ENCODE measurements around the gene ZNF469. TPM values are rescaled to one million over a fixed set of nuclear protein-coding genes. Genes with fewer than 3 reads are reported as not detected.

The ZNF469 gene
- total and polyA plus RNA-seq, 2 of the 13 experiments (the other 11 are each of a cell fraction or from before 2014, with no cell fraction given) = not detected

DNA sequence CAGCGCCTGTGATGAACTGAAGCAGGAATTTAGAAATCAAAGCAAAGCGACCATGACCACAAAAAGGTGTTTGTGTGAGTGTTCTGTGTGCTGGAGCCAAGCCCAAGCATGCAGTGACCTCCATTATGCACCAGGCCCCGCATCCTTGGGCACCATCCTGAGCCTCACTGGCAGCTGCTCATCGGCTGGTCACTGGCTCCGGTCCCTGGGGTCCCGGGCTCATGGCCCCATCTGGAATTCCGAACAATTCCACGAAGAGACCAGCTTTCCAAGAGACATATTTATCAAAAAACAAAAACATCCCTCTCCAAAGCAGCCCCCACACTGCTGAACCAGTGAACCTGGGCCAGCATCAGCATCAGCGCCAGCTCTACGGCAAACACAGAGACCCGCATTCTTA lies 15.2 kb upstream of the ZNF469 start (continued):
- TF ChIP-seq SP2 (CRISPR knock-in tag; IDR thresholded peaks at IDR 0.05) (no peak), TEAD3 (CRISPR knock-in tag; optimal IDR thresholded peaks at IDR 0.05; ENCODE audit: borderline replicate concordance) (no peak), ZNF10 (CRISPR knock-in tag; IDR thresholded peaks at IDR 0.05; ENCODE audit: borderline replicate concordance, low read depth) (no peak)
- TF ChIP-seq, protein P1, sequence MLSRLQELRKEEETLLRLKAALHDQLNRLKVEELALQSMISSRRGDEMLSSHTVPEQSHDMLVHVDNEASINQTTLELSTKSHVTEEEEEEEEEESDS (CRISPR knock-in tag; IDR thresholded peaks at IDR 0.05; ENCODE audit: borderline replicate concordance) = no peak

DNA sequence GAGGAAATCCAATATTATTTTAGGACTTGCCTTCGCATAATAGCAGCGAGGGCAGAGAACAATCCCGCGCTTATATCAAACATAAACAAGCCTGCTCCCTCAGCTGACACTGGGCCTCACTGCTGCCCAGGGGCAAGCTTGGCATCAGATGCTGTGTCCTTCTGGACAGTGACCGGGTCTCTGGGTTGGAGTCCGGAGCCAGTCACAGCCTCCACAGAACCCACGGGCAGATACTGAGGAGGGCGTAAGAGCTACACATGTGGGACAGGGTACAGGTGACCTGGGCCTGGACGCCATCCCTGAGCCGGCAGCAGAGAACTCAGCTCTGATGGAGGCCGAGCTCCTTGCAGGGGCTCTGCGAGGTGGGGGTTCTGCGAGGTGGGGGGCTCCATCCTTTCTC lies 14.7 kb upstream of the ZNF469 start:
- in situ Hi-C loops (cut with HindIII; ENCODE audit: extremely low pct_ligation_motif_present, low pct_unique_long_range_greater_than_20kb) = no loop called here
- Histone ChIP-seq H3K27ac (ENCODE audit: extremely low read length, insufficient read depth, low read length) (no peak overlapping the region), H3K4me3 (replicated peaks in 1 of 3; ENCODE audit: insufficient read depth in 1 of 3, low read depth in 2 of 3, low read length in 3 of 3) (no peak overlapping the region), H4K20me1 (ENCODE audit: insufficient read depth, low read length) (no peaks in the 10 kb centered on the region), H3K9ac (ENCODE audit: insufficient read depth, low read depth, low read length) (no peak overlapping the region), H3K27me3 (ENCODE audit: control insufficient read depth in 1 of 2, insufficient read depth in 2 of 2, low read length in 2 of 2) (peaks cover 2 to 13% of the 10 kb centered on the region in 2 experiments; a peak in 2 of 5 replicates), H3K4me2 (ENCODE audit: low read depth, low read length) (no peak overlapping the region), H3K9me3 (ENCODE audit: low read length) (peaks cover 14% of the 10 kb centered on the region), H3K4me1 (ENCODE audit: insufficient read depth, low read length) (no peaks in the 10 kb centered on the region), H3K36me3 (replicated peaks in 1 of 2; ENCODE audit: control insufficient read depth in 1 of 2, insufficient read depth in 2 of 2, low read length in 2 of 2) (no peaks in the 10 kb centered on the region), H3K79me2 (ENCODE audit: insufficient read depth, low read length) (no peaks in the 10 kb centered on the region), H2AFZ (ENCODE audit: low read length) (no peak overlapping the region)
- ATAC-seq (no peak; the same call in 2 of the 3 replicates), FAIRE-seq (no peak), DNase-seq (ENCODE audit: low spot score) (no peak)
- WGBS (ENCODE audit: low lambda C conversion rate) = 37% methylated on average over 10 of the region's 13 CpGs
- TF ChIP-seq ARNT (IDR thresholded peaks at IDR 0.05) = no peak
- TF ChIP-seq ARID2 (CRISPR knock-in tag; IDR thresholded peaks at IDR 0.05; ENCODE audit: borderline replicate concordance) = no peak
- TF ChIP-seq AGO2 (optimal IDR thresholded peaks at IDR 0.05; ENCODE audit: low read depth, low read length) = no peak
- no peak for TF ChIP-seq ONECUT2 (CRISPR knock-in tag; IDR thresholded peaks at IDR 0.05)
- TF ChIP-seq ZMYM2 (CRISPR knock-in tag; IDR thresholded peaks at IDR 0.05) = no peak
- no peak for TF ChIP-seq ATAD3A (CRISPR knock-in tag; IDR thresholded peaks at IDR 0.05)
- no peak for TF ChIP-seq ZSCAN9 (CRISPR knock-in tag; IDR thresholded peaks at IDR 0.05; ENCODE audit: borderline replicate concordance)
- TF ChIP-seq, protein P2, sequence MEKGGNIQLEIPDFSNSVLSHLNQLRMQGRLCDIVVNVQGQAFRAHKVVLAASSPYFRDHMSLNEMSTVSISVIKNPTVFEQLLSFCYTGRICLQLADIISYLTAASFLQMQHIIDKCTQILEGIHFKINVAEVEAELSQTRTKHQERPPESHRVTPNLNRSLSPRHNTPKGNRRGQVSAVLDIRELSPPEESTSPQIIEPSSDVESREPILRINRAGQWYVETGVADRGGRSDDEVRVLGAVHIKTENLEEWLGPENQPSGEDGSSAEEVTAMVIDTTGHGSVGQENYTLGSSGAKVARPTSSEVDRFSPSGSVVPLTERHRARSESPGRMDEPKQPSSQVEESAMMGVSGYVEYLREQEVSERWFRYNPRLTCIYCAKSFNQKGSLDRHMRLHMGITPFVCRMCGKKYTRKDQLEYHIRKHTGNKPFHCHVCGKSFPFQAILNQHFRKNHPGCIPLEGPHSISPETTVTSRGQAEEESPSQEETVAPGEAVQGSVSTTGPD (CRISPR knock-in tag; IDR thresholded peaks at IDR 0.05) = no peak
- TF ChIP-seq, protein P3, sequence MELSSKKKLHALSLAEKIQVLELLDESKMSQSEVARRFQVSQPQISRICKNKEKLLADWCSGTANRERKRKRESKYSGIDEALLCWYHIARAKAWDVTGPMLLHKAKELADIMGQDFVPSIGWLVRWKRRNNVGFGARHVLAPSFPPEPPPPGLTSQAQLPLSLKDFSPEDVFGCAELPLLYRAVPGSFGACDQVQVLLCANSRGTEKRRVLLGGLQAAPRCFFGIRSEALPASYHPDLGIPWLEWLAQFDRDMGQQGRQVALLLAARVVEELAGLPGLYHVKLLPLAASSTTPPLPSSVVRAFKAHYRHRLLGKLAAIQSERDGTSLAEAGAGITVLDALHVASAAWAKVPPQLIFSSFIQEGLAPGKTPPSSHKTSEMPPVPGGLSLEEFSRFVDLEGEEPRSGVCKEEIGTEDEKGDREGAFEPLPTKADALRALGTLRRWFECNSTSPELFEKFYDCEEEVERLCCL (CRISPR knock-in tag; IDR thresholded peaks at IDR 0.05; ENCODE audit: borderline replicate concordance) = no peak
- no peak for TF ChIP-seq KAT7 (CRISPR knock-in tag; IDR thresholded peaks at IDR 0.05; ENCODE audit: borderline replicate concordance)
- TF ChIP-seq FOXO1 (CRISPR knock-in tag; IDR thresholded peaks at IDR 0.05) = no peak
- no peak for TF ChIP-seq HES4 (CRISPR knock-in tag; IDR thresholded peaks at IDR 0.05; ENCODE audit: borderline replicate concordance)
- TF ChIP-seq MED13 (CRISPR knock-in tag; IDR thresholded peaks at IDR 0.05) = no peak
- intact Hi-C loops (cut with micrococcal nuclease; ENCODE audit: unreplicated experiment) = no loop called here
- POLR2A ChIA-PET = no interaction called here
- CTCF ChIA-PET (ENCODE audit: low intra/inter-chr PET ratio, low total read pairs) = no interaction called here
- BruUV-seq (replicated peaks) = no TSS peak
